Uterus (tissue), 4 donors: ENCODE data around the gene AGPS. TPM values are rescaled to one million over a fixed set of nuclear protein-coding genes. Genes with fewer than 3 reads are reported as not detected.
"Not testable (repeated sequence)": the region's sequence is repeated elsewhere in the genome, so short reads cannot be mapped to it uniquely, and the experiment has no call there.

Experiments used
- DNase-seq, 2 donors: peaks; one replicate each; pipeline ENCODE4 v3.0.0-alpha.2; 2019 to 2020
- H3K27ac ChIP-seq, 2 donors: fragments of 200-600 bp; sonication (generic); 1 replicate in 1 of 2; 2 replicates in 1 of 2; pipeline ENCODE4 v1.5.1; 2016 to 2018
- H3K27me3 ChIP-seq, 2 donors: fragments of 200-600 bp; sonication (generic); one replicate each; pipeline ENCODE4 v1.5.1; 2018 to 2019; ENCODE audit warnings: control low read depth in 1 of 2
- H3K36me3 ChIP-seq, 2 donors: fragments of 200-600 bp; sonication (generic); one replicate each; pipeline ENCODE4 v1.5.1; 2019; ENCODE audit warnings: control low read depth in 1 of 2
- H3K4me1 ChIP-seq, 2 donors: fragments of 200-600 bp; sonication (generic); one replicate each; pipeline ENCODE4 v1.5.1; 2018 to 2019; ENCODE audit warnings: control low read depth in 1 of 2
- H3K4me3 ChIP-seq, 2 donors: fragments of 200-600 bp; sonication (generic); 1 replicate in 1 of 2; 2 replicates in 1 of 2; pipeline ENCODE4 v1.5.1; 2018 to 2019; ENCODE audit warnings: mild to moderate bottlenecking in 1 of 2
- H3K9me3 ChIP-seq, 2 donors: fragments of 200-600 bp; sonication (generic); one replicate each; pipeline ENCODE4 v1.5.1; 2019; ENCODE audit warnings: control low read depth in 1 of 2
- POLR2A ChIP-seq, 2 donors: fragments of 450-650 bp; IDR thresholded peaks; one replicate each; pipeline ENCODE4 v1.6.1; 2016; ENCODE audit warnings: antibody characterized with exemption in 2 of 2, mild to moderate bottlenecking in 1 of 2, moderate library complexity in 1 of 2
- intact Hi-C: fragments of 100-400 bp; cut with DNase I; formaldehyde crosslinking; loops from one replicate; pipeline ENCODE4 v1.15.1; 2023; ENCODE audit warnings: low total_unique reads
- total RNA-seq, 4 donors: library from RNA; depleted of rRNA in 3 of 4; stranded (reverse); fragments of >200 nt in 3 of 4; gene quantifications; one replicate each; pipeline versions ENCODE4 v1.1.0 to v1.2.4, GENCODE V29; 2014 to 2023
- TF ChIP-seq, protein P1 (sequence below), 4 experiments: fragments of 200-600 bp in 2 of 4; fragments of 450-650 bp in 2 of 4; sonication (generic) in 2 of 4; IDR thresholded peaks; one replicate each; pipeline ENCODE4 v1.5.1; 2016 to 2019; ENCODE audit warnings: antibody characterized with exemption in 4 of 4, mild to moderate bottlenecking in 2 of 4, moderate library complexity in 1 of 4
- donor health status: DM: yes; HTN: yes; CAD: no.

The AGPS gene
- total RNA-seq, 4 donors from 2014 or later = 10.2 to 64.4 (median 40.0) TPM

DNA sequence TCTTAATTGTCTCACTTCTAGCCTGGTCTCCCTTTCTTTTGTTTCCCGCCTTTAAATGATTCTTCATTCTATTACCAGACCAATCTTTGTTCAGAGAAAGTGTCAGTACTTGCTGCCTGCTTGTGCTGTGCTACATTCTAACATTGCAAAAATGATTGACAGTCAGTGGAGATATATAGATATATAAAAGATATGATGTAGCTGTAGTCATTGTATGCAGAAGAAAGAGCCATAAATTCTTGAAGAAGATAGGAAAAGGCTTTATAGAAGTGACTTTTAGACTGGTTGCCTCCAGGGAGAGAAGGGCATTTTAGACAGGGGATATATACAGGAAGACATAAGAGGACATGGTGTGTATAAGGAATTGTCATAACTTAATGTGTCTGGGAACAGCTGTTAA, 13.6 kb downstream of the AGPS start:
- TF ChIP-seq, protein P1, sequence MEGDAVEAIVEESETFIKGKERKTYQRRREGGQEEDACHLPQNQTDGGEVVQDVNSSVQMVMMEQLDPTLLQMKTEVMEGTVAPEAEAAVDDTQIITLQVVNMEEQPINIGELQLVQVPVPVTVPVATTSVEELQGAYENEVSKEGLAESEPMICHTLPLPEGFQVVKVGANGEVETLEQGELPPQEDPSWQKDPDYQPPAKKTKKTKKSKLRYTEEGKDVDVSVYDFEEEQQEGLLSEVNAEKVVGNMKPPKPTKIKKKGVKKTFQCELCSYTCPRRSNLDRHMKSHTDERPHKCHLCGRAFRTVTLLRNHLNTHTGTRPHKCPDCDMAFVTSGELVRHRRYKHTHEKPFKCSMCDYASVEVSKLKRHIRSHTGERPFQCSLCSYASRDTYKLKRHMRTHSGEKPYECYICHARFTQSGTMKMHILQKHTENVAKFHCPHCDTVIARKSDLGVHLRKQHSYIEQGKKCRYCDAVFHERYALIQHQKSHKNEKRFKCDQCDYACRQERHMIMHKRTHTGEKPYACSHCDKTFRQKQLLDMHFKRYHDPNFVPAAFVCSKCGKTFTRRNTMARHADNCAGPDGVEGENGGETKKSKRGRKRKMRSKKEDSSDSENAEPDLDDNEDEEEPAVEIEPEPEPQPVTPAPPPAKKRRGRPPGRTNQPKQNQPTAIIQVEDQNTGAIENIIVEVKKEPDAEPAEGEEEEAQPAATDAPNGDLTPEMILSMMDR (IDR thresholded peaks at IDR 0.05) = no peak
- TF ChIP-seq POLR2A (IDR thresholded peaks at IDR 0.05) = no peak
- intact Hi-C loops = no loop called here
- H3K27me3 ChIP-seq = no peaks in the 10 kb centered on the region
- no peak for DNase-seq
- no peaks in the 10 kb centered on the region for H3K36me3 ChIP-seq
- H3K4me1 ChIP-seq = peaks cover 0 to 5% of the 10 kb centered on the region in 2 donors
- no peak overlapping the region for H3K4me3 ChIP-seq
- H3K27ac ChIP-seq = no peak overlapping the region
- H3K9me3 ChIP-seq = no peaks in the 10 kb centered on the region

DNA sequence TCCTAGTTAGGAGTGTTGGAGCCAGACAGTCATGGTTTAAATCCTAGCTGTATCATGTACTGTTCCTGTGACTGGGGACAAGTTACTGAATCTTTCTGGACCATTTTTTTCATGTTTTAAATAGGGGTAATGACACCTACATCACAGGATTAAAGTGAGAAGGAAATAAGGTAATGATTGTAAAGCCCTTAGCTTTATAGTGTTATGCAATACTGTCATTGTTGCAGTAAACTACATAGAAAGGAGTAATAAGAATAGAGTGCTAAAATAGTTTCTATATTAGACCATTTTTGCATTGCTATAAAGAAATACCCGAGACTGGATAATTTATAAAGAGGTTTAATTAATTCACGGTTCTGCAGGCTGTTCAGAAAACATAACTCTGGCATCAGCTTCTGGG, 14.5 kb downstream of the AGPS start:
- Histone ChIP-seq H3K27ac (no peak overlapping the region), H3K4me1 (peaks cover 0 to 5% of the 10 kb centered on the region in 2 donors), H3K9me3 (no peaks in the 10 kb centered on the region), H3K27me3 (no peaks in the 10 kb centered on the region), H3K36me3 (no peaks in the 10 kb centered on the region), H3K4me3 (no peak overlapping the region)
- no peak for DNase-seq
- intact Hi-C loops = no loop called here
- no peak for TF ChIP-seq POLR2A (IDR thresholded peaks at IDR 0.05)
- TF ChIP-seq, protein P1 (IDR thresholded peaks at IDR 0.05) = no peak

DNA sequence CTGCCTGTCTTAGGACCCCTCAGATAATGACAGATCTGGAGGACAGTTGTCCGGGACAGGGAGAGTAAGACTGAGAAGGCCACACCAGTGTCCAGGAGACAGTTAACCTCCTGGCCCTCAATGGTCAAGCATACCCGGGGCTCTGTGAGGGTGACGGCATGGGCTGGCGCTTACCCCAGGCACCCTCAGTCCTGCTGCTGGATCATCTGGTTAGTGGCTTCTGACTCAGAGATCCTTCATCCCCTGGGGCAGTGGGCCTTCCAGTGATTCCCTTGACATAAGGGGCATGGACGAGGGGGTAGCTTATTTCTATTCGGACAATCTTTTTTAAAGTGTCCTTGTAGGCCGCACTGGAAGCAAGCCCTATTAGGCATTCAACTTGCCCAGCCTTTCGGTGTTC, 18.1 kb downstream of the AGPS start:
- H3K27ac ChIP-seq, H3K4me3 ChIP-seq, intact Hi-C loops, H3K27me3 ChIP-seq, H3K36me3 ChIP-seq, H3K4me1 ChIP-seq, H3K9me3 ChIP-seq, DNase-seq: not testable (repeated sequence)

DNA sequence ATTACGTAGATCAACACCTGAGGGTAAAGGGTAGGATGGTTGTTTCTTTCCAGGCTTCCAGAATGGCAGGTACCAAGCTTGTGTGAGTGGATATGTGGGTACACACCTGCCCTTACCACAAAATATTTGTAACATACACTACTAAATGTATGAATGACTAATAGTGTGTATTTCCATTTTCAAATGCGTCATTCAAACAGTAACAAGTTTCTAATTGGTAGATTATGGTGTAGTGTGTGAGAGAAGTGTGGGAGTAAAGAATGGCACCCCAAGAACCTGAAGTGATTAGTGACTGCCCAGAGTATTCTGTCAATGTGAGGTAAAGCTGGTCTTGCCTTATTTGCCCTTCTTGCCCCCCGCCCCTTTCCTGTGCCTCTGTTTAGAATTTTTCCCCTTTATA, 21.1 kb downstream of the AGPS start:
- Histone ChIP-seq H3K27me3 (no peaks in the 10 kb centered on the region), H3K36me3 (no peaks in the 10 kb centered on the region), H3K27ac (no peak overlapping the region), H3K4me1 (peaks cover 0 to 5% of the 10 kb centered on the region in 2 donors), H3K9me3 (no peaks in the 10 kb centered on the region), H3K4me3 (no peak overlapping the region)
- TF ChIP-seq, protein P1 (IDR thresholded peaks at IDR 0.05) = no peak
- no peak for TF ChIP-seq POLR2A (IDR thresholded peaks at IDR 0.05)
- intact Hi-C loops = no loop called here
- no peak for DNase-seq

DNA sequence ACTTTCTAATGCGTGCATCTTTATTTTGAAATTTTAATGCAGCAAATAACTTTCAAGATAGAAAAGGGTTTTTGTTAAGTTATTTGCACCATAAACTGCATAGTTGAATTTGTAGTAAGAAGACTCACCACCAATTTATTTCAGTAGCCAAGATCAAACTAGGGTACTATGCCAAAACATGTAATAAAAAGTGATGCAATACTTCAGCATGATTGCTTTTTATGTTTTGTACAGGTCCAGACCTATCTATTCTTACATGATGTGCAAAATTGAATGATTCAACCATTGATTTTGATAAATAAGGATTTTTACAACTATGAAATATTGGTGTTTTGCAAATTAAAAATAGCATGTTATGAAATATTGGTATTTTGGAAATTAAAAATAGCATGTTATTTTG, 26.7 kb downstream of the AGPS start:
- H3K9me3 ChIP-seq = no peaks in the 10 kb centered on the region

More for the DNA sequence above, 26.7 kb downstream of the AGPS start:
- no peaks in the 10 kb centered on the region for H3K36me3 ChIP-seq
- TF ChIP-seq POLR2A (IDR thresholded peaks at IDR 0.05) = no peak
- TF ChIP-seq, protein P1 (IDR thresholded peaks at IDR 0.05) = no peak
- H3K27ac ChIP-seq = no peak overlapping the region
- DNase-seq = no peak
- H3K4me3 ChIP-seq = no peak overlapping the region
- intact Hi-C loops = no loop called here
- H3K4me1 ChIP-seq = peaks cover 0 to 12% of the 10 kb centered on the region in 2 donors
- no peaks in the 10 kb centered on the region for H3K27me3 ChIP-seq
